ENCODE data around the gene THNSL1. TPM values are rescaled to one million over a fixed set of nuclear protein-coding genes. Genes with fewer than 3 reads are reported as not detected.

The THNSL1 gene
- total and polyA plus RNA-seq, 2 of the 13 experiments (the other 11 are each of a cell fraction or from before 2014, with no cell fraction given), result 1.3 to 3.8 TPM

GRCh38 chr10:25029519-25029918 lies 13.1 kb downstream of the THNSL1 start:
- H3K79me2 ChIP-seq (ENCODE audit: insufficient read depth, low read length), result no peaks in the 10 kb centered on the region
- in situ Hi-C loops (cut with HindIII; ENCODE audit: extremely low pct_ligation_motif_present, low pct_unique_long_range_greater_than_20kb) (no loop called here), intact Hi-C loops (cut with micrococcal nuclease; ENCODE audit: unreplicated experiment) (no loop called here)
- ChIA-PET CTCF (ENCODE audit: low intra/inter-chr PET ratio, low total read pairs) (no interaction called here), POLR2A (no interaction called here)
- no peak overlapping the region for H3K4me2 ChIP-seq (ENCODE audit: low read depth, low read length)
- DNase-seq (ENCODE audit: low spot score) (no peak), ATAC-seq (no peak), FAIRE-seq (no peak)
- H3K9ac ChIP-seq (ENCODE audit: insufficient read depth, low read depth, low read length), result no peak overlapping the region
- H3K9me3 ChIP-seq (ENCODE audit: low read length), result no peaks in the 10 kb centered on the region
- no peaks in the 10 kb centered on the region for H3K36me3 ChIP-seq (replicated peaks in 1 of 2; ENCODE audit: control insufficient read depth in 1 of 2, insufficient read depth in 2 of 2, low read length in 2 of 2)
- no peaks in the 10 kb centered on the region for H4K20me1 ChIP-seq (ENCODE audit: insufficient read depth, low read length)
- no peak overlapping the region for H3K4me3 ChIP-seq (replicated peaks in 1 of 3; ENCODE audit: insufficient read depth in 1 of 3, low read depth in 2 of 3, low read length in 3 of 3)
- BruUV-seq (replicated peaks), result no TSS peak
- 94% methylated on average over 2 of the region's 2 CpGs for WGBS (ENCODE audit: low lambda C conversion rate)
- H3K27ac ChIP-seq (ENCODE audit: extremely low read length, insufficient read depth, low read length), result no peak overlapping the region
- no peaks in the 10 kb centered on the region for H3K27me3 ChIP-seq (ENCODE audit: control insufficient read depth in 1 of 2, insufficient read depth in 2 of 2, low read length in 2 of 2)
- no peak overlapping the region for H2AFZ ChIP-seq (ENCODE audit: low read length)
- 0 out of 2 replicates have a peak, but pooled peaks cover 6% of the 10 kb centered on the region for H3K4me1 ChIP-seq (ENCODE audit: insufficient read depth, low read length)
- TF ChIP-seq ZNF577 (CRISPR knock-in tag; IDR thresholded peaks at IDR 0.05; ENCODE audit: borderline replicate concordance, low read depth), result no peak
- TF ChIP-seq ZNF660 (CRISPR knock-in tag; IDR thresholded peaks at IDR 0.05; ENCODE audit: borderline replicate concordance, low read depth), result no peak
- TF ChIP-seq JARID2 (CRISPR knock-in tag; IDR thresholded peaks at IDR 0.05; ENCODE audit: insufficient replicate concordance), result no peak
- no peak for TF ChIP-seq FOXC1 (CRISPR knock-in tag; IDR thresholded peaks at IDR 0.05; ENCODE audit: borderline replicate concordance)
- TF ChIP-seq CBX2 (IDR thresholded peaks at IDR 0.05; ENCODE audit: low read depth, low read length), result no peak
- no peak for TF ChIP-seq CBX2 (CRISPR knock-in tag; IDR thresholded peaks at IDR 0.05; ENCODE audit: low read depth)
- no peak for TF ChIP-seq ZNF33B (CRISPR knock-in tag; IDR thresholded peaks at IDR 0.05)
- TF ChIP-seq U2AF2 (IDR thresholded peaks at IDR 0.05; ENCODE audit: low read depth, low read length), result no peak
- TF ChIP-seq HES4 (CRISPR knock-in tag; IDR thresholded peaks at IDR 0.05; ENCODE audit: borderline replicate concordance), result no peak
- TF ChIP-seq STAT5B (CRISPR knock-in tag; IDR thresholded peaks at IDR 0.05), result no peak

GRCh38 chr10:25036381-25036780 lies 20.0 kb downstream of the THNSL1 start:
- Histone ChIP-seq H3K27ac (ENCODE audit: extremely low read length, insufficient read depth, low read length) (no peak overlapping the region), H3K4me2 (ENCODE audit: low read depth, low read length) (no peak overlapping the region), H3K36me3 (replicated peaks in 1 of 2; ENCODE audit: control insufficient read depth in 1 of 2, insufficient read depth in 2 of 2, low read length in 2 of 2) (no peaks in the 10 kb centered on the region), H3K4me1 (ENCODE audit: insufficient read depth, low read length) (peaks cover 23% of the 10 kb centered on the region), H3K27me3 (ENCODE audit: control insufficient read depth in 1 of 2, insufficient read depth in 2 of 2, low read length in 2 of 2) (no peaks in the 10 kb centered on the region), H3K9ac (ENCODE audit: insufficient read depth, low read depth, low read length) (no peak overlapping the region), H3K79me2 (ENCODE audit: insufficient read depth, low read length) (no peaks in the 10 kb centered on the region), H4K20me1 (ENCODE audit: insufficient read depth, low read length) (no peaks in the 10 kb centered on the region), H3K9me3 (ENCODE audit: low read length) (no peaks in the 10 kb centered on the region), H3K4me3 (replicated peaks in 1 of 3; ENCODE audit: insufficient read depth in 1 of 3, low read depth in 2 of 3, low read length in 3 of 3) (no peak overlapping the region), H2AFZ (ENCODE audit: low read length) (no peak overlapping the region)
- DNase-seq (ENCODE audit: low spot score) (no peak), ATAC-seq (no peak; the same call in 2 of the 3 replicates), FAIRE-seq (no peak)
- in situ Hi-C loops (cut with HindIII; ENCODE audit: extremely low pct_ligation_motif_present, low pct_unique_long_range_greater_than_20kb), result no loop called here
- TF ChIP-seq CENPT (CRISPR knock-in tag; IDR thresholded peaks at IDR 0.05; ENCODE audit: low read depth) (no peak), PAX8 (CRISPR knock-in tag; IDR thresholded peaks at IDR 0.05; ENCODE audit: borderline replicate concordance) (no peak), ZNF430 (CRISPR knock-in tag; IDR thresholded peaks at IDR 0.05) (no peak), ZSCAN5A (CRISPR knock-in tag; IDR thresholded peaks at IDR 0.05; ENCODE audit: borderline replicate concordance) (no peak), ZBTB7A (CRISPR knock-in tag; IDR thresholded peaks at IDR 0.05) (no peak)
- intact Hi-C loops (cut with micrococcal nuclease; ENCODE audit: unreplicated experiment), result no loop called here
- POLR2A ChIA-PET, result no interaction called here
- CTCF ChIA-PET (ENCODE audit: low intra/inter-chr PET ratio, low total read pairs), result no interaction called here
- 55% methylated on average over 3 of the region's 3 CpGs for WGBS (ENCODE audit: low lambda C conversion rate)
- no TSS peak for BruUV-seq (replicated peaks)
